AG20443 (cell line): ENCODE measurements around the gene GAST.
"Not testable (repeated sequence)": the region's sequence is repeated elsewhere in the genome, so short reads cannot be mapped to it uniquely, and the experiment has no call there.

Source experiments
- DNase-seq: peaks from one replicate; pipeline ENCODE4 v3.0.0; 2012; ENCODE audit warnings: low spot score, mixed read lengths

Gene GAST

GRCh38 chr17:41683441-41684007 lies 28.6 kb upstream of the GAST start:
- no peak for DNase-seq

DNA sequence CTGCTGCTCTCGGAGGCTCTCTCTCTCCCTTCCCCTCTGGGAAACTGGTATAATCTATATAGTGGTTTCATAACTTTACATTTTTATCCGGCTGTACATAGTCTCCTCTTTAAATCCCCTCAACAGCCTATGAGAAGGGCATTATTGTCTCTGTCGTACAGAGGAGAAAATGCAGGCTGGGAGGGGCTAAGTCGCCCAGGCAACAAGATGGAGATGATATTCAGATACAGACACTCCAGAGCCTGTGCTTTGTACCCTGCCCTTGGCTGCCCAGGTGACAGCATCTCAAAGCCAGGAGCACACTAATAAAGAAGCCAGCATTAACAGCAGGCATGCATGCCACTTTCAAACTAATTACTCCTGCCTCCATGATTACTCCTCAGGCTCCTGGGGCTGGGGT lies 28.1 kb upstream of the GAST start:
- no peak for DNase-seq

- not testable (repeated sequence) for DNase-seq
Measured at GRCh38 chr17:41685753-41686152, 26.4 kb upstream of the GAST start.

GRCh38 chr17:41686281-41686680 lies 25.9 kb upstream of the GAST start:
- DNase-seq, result no peak

GRCh38 chr17:41687828-41688640 lies 24.1 kb upstream of the GAST start:
- no peak for DNase-seq

DNA sequence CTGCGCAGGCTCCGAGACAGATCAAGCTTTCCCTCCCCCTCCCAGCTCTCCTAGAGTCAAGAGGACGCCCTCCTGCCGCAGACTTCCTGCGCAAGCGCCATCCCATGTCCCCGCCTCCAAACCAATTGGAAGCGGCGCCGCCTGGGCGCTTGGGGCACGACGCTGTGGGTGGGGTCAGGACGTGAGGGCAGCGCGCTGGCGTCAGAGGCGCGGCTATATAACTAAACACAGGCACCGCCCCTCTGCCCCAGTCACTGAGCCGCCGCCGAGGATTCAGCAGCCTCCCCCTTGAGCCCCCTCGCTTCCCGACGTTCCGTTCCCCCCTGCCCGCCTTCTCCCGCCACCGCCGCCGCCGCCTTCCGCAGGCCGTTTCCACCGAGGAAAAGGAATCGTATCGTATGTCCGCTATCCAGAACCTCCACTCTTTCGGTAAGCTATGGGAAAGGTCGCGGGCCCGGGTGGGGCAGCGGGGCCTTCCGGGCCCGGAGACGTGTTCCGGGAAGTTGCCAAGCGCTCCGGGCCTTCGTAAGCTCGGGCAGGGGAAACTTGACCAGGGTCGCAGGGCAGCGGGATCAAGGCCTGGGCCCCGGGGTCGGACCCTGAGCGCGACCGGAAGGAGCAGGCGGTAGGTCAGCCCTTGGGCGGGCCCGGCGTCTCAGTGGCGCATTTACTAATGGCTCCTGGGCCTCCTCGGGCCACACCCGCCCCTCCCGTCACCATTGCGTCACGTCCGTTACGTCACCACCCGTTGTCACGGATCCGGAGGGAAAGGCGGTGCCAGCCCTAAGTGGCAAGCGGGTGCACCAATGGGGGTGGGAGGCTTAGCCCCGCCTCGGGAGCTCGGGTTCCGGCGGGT lies 23.3 kb upstream of the GAST start, which contains the start of gene EIF1:
Gene EIF1 (plus strand): TSS at position 245 of the 856 bp plus-strand sequence. CDS start 154 bp downstream, at position 399.
- peak; percentile 97 for DNase-seq

DNA sequence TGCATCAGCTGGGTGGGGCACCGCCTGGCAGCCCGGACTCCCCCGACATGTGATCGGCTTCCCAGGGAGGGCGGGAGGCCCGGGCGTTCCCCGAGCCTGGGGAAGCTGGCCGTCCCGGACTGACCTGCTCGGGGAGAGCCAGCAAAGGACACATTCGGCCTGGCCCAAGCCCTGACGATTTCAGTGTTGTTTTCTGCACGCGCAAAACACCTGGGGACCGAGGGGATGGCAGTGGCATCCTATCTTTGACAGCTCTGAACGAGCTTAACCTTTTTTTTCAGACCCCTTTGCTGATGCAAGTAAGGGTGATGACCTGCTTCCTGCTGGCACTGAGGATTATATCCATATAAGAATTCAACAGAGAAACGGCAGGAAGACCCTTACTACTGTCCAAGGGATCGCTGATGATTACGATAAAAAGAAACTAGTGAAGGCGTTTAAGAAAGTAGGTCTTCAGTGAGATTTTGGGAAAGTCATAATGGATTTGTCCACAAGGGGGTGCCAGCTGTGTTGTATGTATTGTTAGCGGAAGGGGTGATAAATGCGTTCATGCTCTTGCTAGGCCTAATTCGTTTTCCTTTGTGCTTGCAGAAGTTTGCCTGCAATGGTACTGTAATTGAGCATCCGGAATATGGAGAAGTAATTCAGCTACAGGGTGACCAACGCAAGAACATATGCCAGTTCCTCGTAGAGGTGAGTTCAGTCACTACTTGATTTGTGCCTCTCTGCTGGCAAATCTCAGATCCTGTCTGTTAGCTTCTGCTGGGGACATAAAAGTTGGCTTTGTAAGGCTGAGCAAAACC lies 22.4 kb upstream of the GAST start:
- DNase-seq, result no peak

DNA sequence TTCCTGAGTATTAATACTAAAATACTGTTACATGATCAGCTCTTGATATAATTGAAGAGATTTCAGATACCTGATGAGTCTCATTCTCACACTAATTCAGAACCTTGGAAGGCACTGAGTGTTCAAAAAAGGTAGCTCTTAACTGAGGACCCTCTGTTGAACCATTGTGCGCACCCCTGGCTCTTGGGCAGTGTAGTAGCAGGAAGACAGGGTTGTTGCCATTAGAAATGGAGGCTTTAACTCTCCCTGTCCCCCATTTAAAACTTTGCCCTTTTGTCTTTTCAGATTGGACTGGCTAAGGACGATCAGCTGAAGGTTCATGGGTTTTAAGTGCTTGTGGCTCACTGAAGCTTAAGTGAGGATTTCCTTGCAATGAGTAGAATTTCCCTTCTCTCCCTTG lies 21.6 kb upstream of the GAST start:
- no peak for DNase-seq

DNA sequence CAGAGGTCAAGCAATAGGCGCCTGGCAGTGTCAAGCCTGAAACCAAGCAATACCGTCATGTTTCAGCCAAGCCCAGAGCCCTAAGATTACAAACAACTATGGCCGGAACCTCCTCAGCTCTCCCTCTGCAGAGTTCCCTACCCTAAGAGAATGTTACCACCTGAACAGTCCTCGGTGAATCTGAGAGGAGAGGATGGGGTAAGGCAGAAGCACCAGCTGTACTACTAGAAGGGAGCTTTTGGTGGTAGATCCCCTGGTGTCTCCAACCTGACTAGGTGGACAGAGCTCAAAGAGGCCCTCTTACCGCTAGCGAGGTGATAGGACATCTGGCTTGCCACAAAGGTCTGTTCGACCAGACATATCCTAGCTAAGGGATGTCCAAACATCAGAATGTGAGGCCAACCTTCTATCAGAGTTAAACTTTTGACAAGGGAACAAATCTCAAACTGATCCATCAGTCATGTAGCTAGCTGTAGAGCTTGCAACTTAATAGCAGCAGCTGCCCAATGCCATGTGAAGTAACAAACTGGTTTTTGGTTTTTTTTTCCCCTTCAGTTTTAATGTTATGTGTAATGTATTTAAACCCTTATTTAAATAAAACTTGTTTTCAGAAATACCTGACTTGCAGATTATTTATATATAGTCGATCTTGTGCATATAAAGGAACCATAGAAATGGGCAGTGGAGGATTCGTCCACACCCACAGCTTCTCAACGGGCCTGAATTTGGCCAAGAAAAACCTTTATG lies 20.9 kb upstream of the GAST start:
- no peak for DNase-seq

- no peak for DNase-seq
Measured at GRCh38 chr17:41692722-41693521, 19.2 kb upstream of the GAST start.

DNA sequence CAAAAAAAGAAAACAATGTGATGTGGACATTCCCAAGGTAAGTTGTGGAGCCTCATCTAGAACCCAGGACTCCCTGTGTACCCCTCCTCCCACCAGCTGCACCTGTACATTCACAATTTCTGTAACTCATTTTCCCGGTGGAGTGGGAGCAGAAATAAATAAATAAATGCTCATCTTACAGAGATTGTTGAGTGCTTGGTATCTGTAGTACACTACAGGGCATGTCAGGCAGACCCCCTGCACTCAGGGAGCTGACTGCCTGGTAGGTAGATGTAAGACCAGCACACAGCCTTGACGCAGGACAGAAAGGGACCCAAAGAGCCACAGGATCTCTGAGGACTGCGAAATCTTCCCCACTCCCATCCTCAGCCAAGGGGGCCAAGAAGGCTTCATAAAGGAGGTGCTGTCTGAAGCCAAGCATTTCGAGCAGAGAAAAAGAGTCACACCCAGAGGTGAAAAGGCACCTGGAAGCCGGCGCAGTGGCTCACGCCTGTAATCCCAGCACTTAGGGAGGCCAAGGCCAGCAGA lies 16.9 kb upstream of the GAST start:
- DNase-seq, result no peak

- peak; percentile 87 for DNase-seq
Measured at GRCh38 chr17:41695954-41696757, 16.0 kb upstream of the GAST start.

GRCh38 chr17:41697122-41697962 lies 14.8 kb upstream of the GAST start:
- DNase-seq, result peak; percentile 82

GRCh38 chr17:41700843-41701242 lies 11.3 kb upstream of the GAST start:
- DNase-seq, result not testable (repeated sequence)

DNA sequence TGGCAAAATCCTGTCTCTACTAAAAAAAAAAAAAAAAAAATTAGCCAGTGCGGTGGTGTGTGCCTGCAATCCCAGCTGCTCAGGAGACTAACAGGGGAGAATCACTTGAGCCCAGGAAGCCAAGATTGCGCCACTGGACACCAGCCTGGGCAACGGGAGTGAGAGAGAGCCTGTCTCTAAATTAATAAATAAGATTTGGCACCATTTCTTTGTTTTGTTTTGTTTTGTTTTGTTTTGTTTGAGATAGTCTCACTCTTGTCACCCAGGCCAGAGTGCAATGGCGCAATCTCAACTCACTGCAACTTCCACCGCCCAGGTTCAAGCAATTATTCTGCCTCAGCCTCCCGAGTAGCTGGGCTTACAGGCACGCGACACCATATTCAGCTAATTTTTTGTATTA lies 9.4 kb upstream of the GAST start:
- no peak for DNase-seq

GRCh38 chr17:41705271-41705991 lies 6.7 kb upstream of the GAST start:
- peak; percentile 60 for DNase-seq
